Thoracic aorta endothelial cell (primary cell): ENCODE results near the gene CYP8B1. TPM values are rescaled to one million over a fixed set of nuclear protein-coding genes. Genes with fewer than 3 reads are reported as not detected.

ENCODE experiments used
- total RNA-seq: library from RNA; depleted of rRNA; stranded (reverse); fragments of >200 nt; gene quantifications from 2 replicates; pipeline ENCODE4 v1.2.3, GENCODE V29; 2012

The CYP8B1 gene
- total RNA-seq = not detected in 2 replicates

DNA sequence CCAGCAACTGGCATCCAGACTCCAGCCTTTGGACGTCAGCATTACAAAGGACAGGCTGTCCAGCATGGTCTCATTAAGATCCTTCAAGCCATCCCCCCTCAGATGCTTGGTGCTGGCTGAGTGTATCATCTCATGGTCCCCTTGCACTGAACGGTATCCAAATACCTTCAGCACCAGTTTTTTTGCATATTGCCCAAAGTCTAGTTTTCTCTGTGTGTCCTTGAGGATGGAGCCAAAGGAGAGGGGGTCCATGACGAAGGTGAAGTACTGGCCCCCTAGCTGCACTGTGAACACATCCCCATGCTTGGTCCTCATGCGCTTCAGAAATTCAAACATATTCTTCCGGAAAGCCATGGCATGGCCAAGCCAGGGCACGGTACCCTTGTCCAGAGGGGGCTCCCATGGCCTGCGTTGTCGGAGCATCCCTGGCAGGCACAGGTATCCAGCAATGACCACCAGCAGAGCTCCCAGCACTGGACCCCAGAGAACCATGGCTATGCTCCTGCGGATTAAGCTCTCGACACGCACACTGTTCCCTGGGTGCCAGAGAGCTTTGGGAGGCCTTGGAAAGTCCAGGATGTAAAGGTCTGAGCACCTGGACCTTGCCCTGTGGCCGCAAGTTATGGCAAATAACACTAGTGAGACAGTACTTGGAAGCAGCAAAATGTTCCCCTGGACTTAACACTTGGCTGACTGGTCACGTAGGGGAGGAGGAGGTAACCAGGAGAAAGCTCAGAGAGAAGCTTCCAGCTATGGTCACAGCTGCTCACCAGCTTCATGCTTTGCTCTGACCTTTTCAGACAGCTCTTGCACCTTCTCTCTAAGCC, at the start of gene CYP8B1:
TSS of gene CYP8B1 (minus strand) at position 555 of the 827 bp plus-strand sequence. CDS start at position 492, 63 bp downstream.

GRCh38 chr3:42906070-42906847, 30.6 kb upstream of the CYP8B1 start, which contains the start of gene ZNF662:
TSS of gene ZNF662 (plus strand) at chr3:42906142. CDS start at chr3:42908115, 1,973 bp downstream.

Other genes starting within 250 kb of the CYP8B1 start
- 10.0 and 11.6 TPM in 2 replicates for gene ZBTB47, start 222.2 kb downstream of the CYP8B1 start, total RNA-seq
- gene KLHL40, start 190.3 kb downstream of the CYP8B1 start, total RNA-seq = under 0.01 TPM in 1 of 2 replicates, not detected in the other
- not detected in 2 replicates for gene HHATL, start 173.1 kb downstream of the CYP8B1 start, total RNA-seq
- gene CCDC13, start 102.6 kb downstream of the CYP8B1 start, total RNA-seq = 0.07 and 0.40 TPM in 2 replicates
- 205 and 212 TPM in 2 replicates for gene HIGD1A, start 71.4 kb downstream of the CYP8B1 start, total RNA-seq
- 0.07 TPM in 1 of 2 replicates, not detected in the other for gene ACKR2, start 66.4 kb downstream of the CYP8B1 start, total RNA-seq
- 1.1 and 2.4 TPM in 2 replicates for gene ZNF662, start 30.3 kb upstream of the CYP8B1 start, total RNA-seq
- not detected in 2 replicates for gene GASK1A, start 103.4 kb upstream of the CYP8B1 start, total RNA-seq
- 7.2 and 9.8 TPM in 2 replicates for gene POMGNT2, start 230.2 kb upstream of the CYP8B1 start, total RNA-seq